ENCODE data around the gene DNAJC28. TPM values are rescaled to one million over a fixed set of nuclear protein-coding genes. Genes with fewer than 3 reads are reported as not detected.
"Not testable (repeated sequence)": the region's sequence is repeated elsewhere in the genome, so short reads cannot be mapped to it uniquely, and the experiment has no call there.

The DNAJC28 gene
- total and polyA plus RNA-seq, 5 donors = 3.8 to 6.2 (median 5.7) TPM

- H3K9me3 ChIP-seq (ENCODE audit: control insufficient read depth, low read length) = no peaks in the 10 kb centered on the region
- no peaks in the 10 kb centered on the region for H3K4me1 ChIP-seq (ENCODE audit: control insufficient read depth, insufficient read depth, low read length)
- 98% methylated on average over 3 of the region's 3 CpGs for WGBS
- no peak overlapping the region for H3K4me3 ChIP-seq (ENCODE audit: low read length)
- DNase-seq (no peak), ATAC-seq (no peak)
- intact Hi-C loops (cut with DNase I) = no loop called here
- H3K27me3 ChIP-seq (ENCODE audit: control insufficient read depth, insufficient read depth) = no peaks in the 10 kb centered on the region
- H3K27ac ChIP-seq (ENCODE audit: low read length) = no peak overlapping the region
Observed at GRCh38 chr21:33512481-33512880, 21.0 kb upstream of the DNAJC28 start.

- Histone ChIP-seq H3K27me3 (ENCODE audit: control insufficient read depth, insufficient read depth) (no peaks in the 10 kb centered on the region), H3K4me1 (ENCODE audit: control insufficient read depth, insufficient read depth, low read length) (no peaks in the 10 kb centered on the region), H3K4me3 (ENCODE audit: low read length) (no peak overlapping the region), H3K27ac (ENCODE audit: low read length) (no peak overlapping the region), H3K9me3 (ENCODE audit: control insufficient read depth, low read length) (no peaks in the 10 kb centered on the region)
- intact Hi-C loops (cut with DNase I) = no loop called here
- DNase-seq (no peak), ATAC-seq (no peak)
- 96% methylated on average over 4 of the region's 4 CpGs for WGBS
Observed at GRCh38 chr21:33511639-33512038, 20.1 kb upstream of the DNAJC28 start.

GRCh38 chr21:33510826-33511225 lies 19.3 kb upstream of the DNAJC28 start:
- Histone ChIP-seq H3K27ac (ENCODE audit: low read length) (no peak overlapping the region), H3K4me3 (ENCODE audit: low read length) (no peak overlapping the region), H3K4me1 (ENCODE audit: control insufficient read depth, insufficient read depth, low read length) (no peaks in the 10 kb centered on the region), H3K9me3 (ENCODE audit: control insufficient read depth, low read length) (no peaks in the 10 kb centered on the region), H3K27me3 (ENCODE audit: control insufficient read depth, insufficient read depth) (no peaks in the 10 kb centered on the region)
- no peak for DNase-seq
- WGBS = 86% methylated on average over 8 of the region's 8 CpGs
- intact Hi-C loops (cut with DNase I) = no loop called here
- no peak for ATAC-seq

GRCh38 chr21:33507003-33507402 lies 15.5 kb upstream of the DNAJC28 start:
- H3K27ac ChIP-seq (ENCODE audit: low read length); H3K4me3 ChIP-seq (ENCODE audit: low read length); intact Hi-C loops (cut with DNase I); ATAC-seq; H3K9me3 ChIP-seq (ENCODE audit: control insufficient read depth, low read length); H3K4me1 ChIP-seq (ENCODE audit: control insufficient read depth, insufficient read depth, low read length); H3K27me3 ChIP-seq (ENCODE audit: control insufficient read depth, insufficient read depth); DNase-seq: not testable (repeated sequence)
- WGBS = 98% methylated on average over 1 of the region's 1 CpG

GRCh38 chr21:33505833-33506232 lies 14.3 kb upstream of the DNAJC28 start:
- WGBS = 92% methylated on average over 8 of the region's 8 CpGs
- ATAC-seq (no peak), DNase-seq (no peak)
- Histone ChIP-seq H3K9me3 (ENCODE audit: control insufficient read depth, low read length) (no peaks in the 10 kb centered on the region), H3K27ac (ENCODE audit: low read length) (no peak overlapping the region), H3K4me3 (ENCODE audit: low read length) (no peak overlapping the region), H3K4me1 (ENCODE audit: control insufficient read depth, insufficient read depth, low read length) (no peaks in the 10 kb centered on the region), H3K27me3 (ENCODE audit: control insufficient read depth, insufficient read depth) (no peaks in the 10 kb centered on the region)
- intact Hi-C loops (cut with DNase I) = no loop called here

- H3K27me3 ChIP-seq (ENCODE audit: control insufficient read depth, insufficient read depth) = no peaks in the 10 kb centered on the region
- no peak overlapping the region for H3K27ac ChIP-seq (ENCODE audit: low read length)
- no peak for ATAC-seq
- H3K4me1 ChIP-seq (ENCODE audit: control insufficient read depth, insufficient read depth, low read length) = no peaks in the 10 kb centered on the region
- 60% methylated on average over 7 of the region's 7 CpGs for WGBS
- intact Hi-C loops (cut with DNase I) = no loop called here
- H3K4me3 ChIP-seq (ENCODE audit: low read length) = no peak overlapping the region
- DNase-seq = no peak
- no peaks in the 10 kb centered on the region for H3K9me3 ChIP-seq (ENCODE audit: control insufficient read depth, low read length)
Observed at GRCh38 chr21:33496345-33496744, 4.8 kb upstream of the DNAJC28 start.

GRCh38 chr21:33495743-33496142 lies 4.2 kb upstream of the DNAJC28 start:
- no peak overlapping the region for H3K4me3 ChIP-seq (ENCODE audit: low read length)
- intact Hi-C loops (cut with DNase I) = no loop called here
- no peaks in the 10 kb centered on the region for H3K4me1 ChIP-seq (ENCODE audit: control insufficient read depth, insufficient read depth, low read length)
- no peak overlapping the region for H3K27ac ChIP-seq (ENCODE audit: low read length)
- no peaks in the 10 kb centered on the region for H3K27me3 ChIP-seq (ENCODE audit: control insufficient read depth, insufficient read depth)
- WGBS = 44% methylated on average over 4 of the region's 4 CpGs
- DNase-seq = no peak
- no peak for ATAC-seq
- no peaks in the 10 kb centered on the region for H3K9me3 ChIP-seq (ENCODE audit: control insufficient read depth, low read length)

GRCh38 chr21:33493756-33494155 lies 2.2 kb upstream of the DNAJC28 start:
- intact Hi-C loops (cut with DNase I) = no loop called here
- no peak overlapping the region for H3K27ac ChIP-seq (ENCODE audit: low read length)
- WGBS = 76% methylated on average over 3 of the region's 3 CpGs
- ATAC-seq = no peak
- no peak for DNase-seq
- no peaks in the 10 kb centered on the region for H3K27me3 ChIP-seq (ENCODE audit: control insufficient read depth, insufficient read depth)
- no peak overlapping the region for H3K4me3 ChIP-seq (ENCODE audit: low read length)
- no peaks in the 10 kb centered on the region for H3K4me1 ChIP-seq (ENCODE audit: control insufficient read depth, insufficient read depth, low read length)
- H3K9me3 ChIP-seq (ENCODE audit: control insufficient read depth, low read length) = no peaks in the 10 kb centered on the region

DNA sequence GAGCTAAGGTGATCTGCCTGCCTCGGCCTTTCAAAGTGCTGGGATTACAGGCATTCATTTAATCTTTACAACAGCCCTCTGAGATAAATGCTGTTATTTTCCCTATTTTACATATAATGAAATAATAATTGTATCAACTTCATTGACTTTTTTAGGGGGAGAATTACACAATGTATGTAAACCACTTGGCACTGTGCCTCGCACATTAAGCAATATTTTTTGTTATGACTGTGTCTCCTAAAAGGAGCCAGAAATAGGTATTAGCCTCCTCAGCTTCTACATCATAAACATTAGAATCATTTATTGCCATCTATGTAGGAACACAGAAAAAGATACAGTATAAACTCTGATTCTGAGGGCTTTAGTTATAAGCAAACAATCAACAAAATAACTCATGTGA lies 1.1 kb upstream of the DNAJC28 start:
- H3K4me3 ChIP-seq (ENCODE audit: low read length) = no peak overlapping the region
- WGBS = 57% methylated on average over 2 of the region's 2 CpGs
- H3K9me3 ChIP-seq (ENCODE audit: control insufficient read depth, low read length) = no peaks in the 10 kb centered on the region
- intact Hi-C loops (cut with DNase I) = no loop called here
- no peak for DNase-seq
- no peak for ATAC-seq
- H3K4me1 ChIP-seq (ENCODE audit: control insufficient read depth, insufficient read depth, low read length) = no peaks in the 10 kb centered on the region
- no peaks in the 10 kb centered on the region for H3K27me3 ChIP-seq (ENCODE audit: control insufficient read depth, insufficient read depth)
- H3K27ac ChIP-seq (ENCODE audit: low read length) = no peak overlapping the region

DNA sequence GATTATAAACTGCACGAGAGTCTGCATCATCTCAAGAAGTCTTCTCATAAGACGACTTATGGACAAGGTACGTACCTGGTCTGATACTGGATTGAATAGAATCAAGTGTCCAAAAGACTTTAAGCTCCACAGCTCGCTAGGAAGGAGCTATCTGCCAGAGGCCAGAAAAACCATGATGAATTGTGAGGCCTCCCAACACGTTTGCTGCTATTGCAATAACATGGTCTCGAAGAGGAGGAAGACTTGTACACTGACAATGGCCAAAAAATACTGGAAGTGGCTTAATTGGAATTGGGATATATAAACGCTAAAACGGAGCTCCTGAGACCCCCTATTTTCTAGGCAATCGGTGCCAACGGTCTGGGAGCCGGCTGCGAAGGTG lies 534 bp downstream of the DNAJC28 start:
- WGBS = 12% methylated on average over 12 of the region's 12 CpGs
- intact Hi-C loops (cut with DNase I) = no loop called here
- no peaks in the 10 kb centered on the region for H3K9me3 ChIP-seq (ENCODE audit: control insufficient read depth, low read length)
- H3K27ac ChIP-seq (ENCODE audit: low read length) = no peak overlapping the region
- H3K27me3 ChIP-seq (ENCODE audit: control insufficient read depth, insufficient read depth) = no peaks in the 10 kb centered on the region
- peak overlapping the region; percentile 53 for H3K4me3 ChIP-seq (ENCODE audit: low read length)
- no peak for ATAC-seq
- no peak for DNase-seq
- H3K4me1 ChIP-seq (ENCODE audit: control insufficient read depth, insufficient read depth, low read length) = no peaks in the 10 kb centered on the region

GRCh38 chr21:33488936-33489335 lies 2.6 kb downstream of the DNAJC28 start:
- Histone ChIP-seq H3K27me3 (ENCODE audit: control insufficient read depth, insufficient read depth) (no peaks in the 10 kb centered on the region), H3K27ac (ENCODE audit: low read length) (no peak overlapping the region), H3K9me3 (ENCODE audit: control insufficient read depth, low read length) (no peaks in the 10 kb centered on the region), H3K4me3 (ENCODE audit: low read length) (no peak overlapping the region), H3K4me1 (ENCODE audit: control insufficient read depth, insufficient read depth, low read length) (no peaks in the 10 kb centered on the region)
- no peak for DNase-seq
- no peak for ATAC-seq
- intact Hi-C loops (cut with DNase I) = no loop called here
- WGBS = 93% methylated on average over 4 of the region's 4 CpGs

- Histone ChIP-seq H3K27me3 (ENCODE audit: control insufficient read depth, insufficient read depth) (no peaks in the 10 kb centered on the region), H3K27ac (ENCODE audit: low read length) (no peak overlapping the region), H3K9me3 (ENCODE audit: control insufficient read depth, low read length) (no peaks in the 10 kb centered on the region), H3K4me1 (ENCODE audit: control insufficient read depth, insufficient read depth, low read length) (no peaks in the 10 kb centered on the region), H3K4me3 (ENCODE audit: low read length) (no peak overlapping the region)
- 96% methylated on average over 5 of the region's 5 CpGs for WGBS
- no peak for ATAC-seq
- no peak for DNase-seq
- intact Hi-C loops (cut with DNase I) = no loop called here
Observed at GRCh38 chr21:33487996-33488395, 3.5 kb downstream of the DNAJC28 start.

Data from right cardiac atrium (tissue), 5 donors.